Fibroblast of skin of back (primary cell): Measurements from ENCODE around the gene SEPSECS.

Source experiments
- DNase-seq: peaks from one replicate; pipeline ENCODE4 v3.0.0-alpha.2; 2013

Gene SEPSECS

DNA sequence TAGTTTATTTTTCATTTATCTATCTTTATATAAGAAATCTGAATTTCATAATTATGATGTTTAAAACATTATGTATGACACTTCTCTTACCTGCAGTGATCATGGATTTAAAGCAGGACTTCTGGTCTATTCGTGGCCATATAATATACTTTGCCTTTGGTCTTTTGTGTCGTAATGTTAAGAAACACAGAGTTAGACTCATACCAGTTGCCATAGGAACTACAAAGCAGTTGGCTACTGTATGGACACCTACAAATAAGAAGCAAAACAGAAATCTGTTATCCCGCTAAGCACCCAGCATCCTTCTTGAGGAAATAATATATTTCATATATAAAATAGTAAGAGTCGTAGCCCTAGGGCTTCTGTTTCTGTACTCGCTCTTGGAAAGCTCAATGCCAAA lies 4.3 kb downstream of the SEPSECS start:
- no peak for DNase-seq

DNA sequence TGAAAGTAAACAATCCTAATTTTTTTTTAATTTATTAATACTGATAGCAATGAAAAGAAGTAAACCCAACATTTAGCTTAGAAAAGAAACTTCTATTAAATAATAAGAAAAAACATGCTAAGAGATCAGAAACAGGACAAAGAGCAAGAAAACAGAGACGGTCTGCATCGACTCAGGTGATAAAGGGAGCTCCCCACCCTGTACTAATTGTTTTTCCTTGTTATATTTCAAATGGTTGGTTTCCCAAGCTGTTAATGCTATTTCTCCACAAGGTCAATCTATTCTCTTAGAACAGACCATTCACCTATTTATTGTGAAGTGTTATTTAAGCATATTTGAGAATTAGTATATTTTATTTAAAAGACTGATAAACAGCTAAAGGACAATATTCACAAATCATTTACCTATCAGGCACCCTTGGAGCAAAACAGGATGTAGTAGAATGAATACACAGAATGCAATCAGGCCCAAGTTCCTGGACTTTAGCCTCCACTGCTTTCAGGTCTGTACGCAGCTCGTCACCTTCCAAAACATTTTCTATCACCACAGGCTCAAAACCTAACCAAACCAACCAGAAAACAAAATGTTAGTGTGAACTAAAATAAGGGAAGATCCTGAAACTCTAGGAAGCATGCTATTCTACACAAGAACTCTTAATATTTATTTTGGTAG lies 5.5 kb downstream of the SEPSECS start:
- DNase-seq: no peak

DNA sequence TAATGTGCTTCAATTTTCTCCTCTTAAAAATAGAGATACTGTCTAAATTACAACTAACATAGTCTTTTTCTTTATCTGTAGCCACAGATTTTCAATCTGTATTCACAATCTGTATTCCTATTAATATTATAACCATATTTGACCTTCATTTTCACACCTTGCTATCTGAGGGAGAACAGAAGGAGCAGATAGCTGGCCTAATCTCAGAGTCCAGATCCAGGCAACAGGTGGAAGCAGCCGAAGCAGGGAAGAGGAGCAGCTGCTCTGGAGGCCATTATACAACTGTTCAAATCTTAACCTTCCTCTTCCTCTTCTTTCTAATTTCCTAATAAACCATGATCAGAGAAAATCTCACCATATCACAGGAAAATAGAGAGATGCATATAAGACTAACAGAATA lies 14.2 kb downstream of the SEPSECS start:
- DNase-seq: no peak

DNA sequence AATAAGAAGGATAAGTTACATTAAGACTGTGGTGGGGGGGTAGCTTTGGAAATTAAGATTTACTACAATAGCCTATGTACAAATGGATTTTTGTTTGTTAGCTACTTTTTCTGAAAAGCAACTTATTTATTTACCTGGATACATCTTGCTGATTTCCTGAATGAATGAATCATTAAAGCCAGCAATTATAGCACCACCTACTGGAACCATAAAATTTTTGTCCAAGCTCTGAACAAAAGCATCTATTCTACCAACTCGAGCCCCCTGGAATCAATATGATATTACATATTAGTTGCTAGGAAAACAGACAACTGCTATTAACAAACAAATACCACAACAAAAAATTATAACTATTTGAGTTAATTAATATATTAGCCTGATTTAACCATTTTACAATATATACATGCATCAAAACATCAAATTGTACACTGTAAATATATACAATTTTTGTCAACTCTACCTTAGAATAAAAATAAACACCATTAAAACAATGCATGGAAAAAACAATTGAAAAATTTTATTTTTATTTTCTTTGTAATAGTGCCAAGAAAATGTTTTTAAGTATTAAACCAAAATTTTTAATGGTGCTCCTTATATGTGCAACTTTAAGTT lies 15.3 kb downstream of the SEPSECS start:
- DNase-seq: peak; percentile 13

DNA sequence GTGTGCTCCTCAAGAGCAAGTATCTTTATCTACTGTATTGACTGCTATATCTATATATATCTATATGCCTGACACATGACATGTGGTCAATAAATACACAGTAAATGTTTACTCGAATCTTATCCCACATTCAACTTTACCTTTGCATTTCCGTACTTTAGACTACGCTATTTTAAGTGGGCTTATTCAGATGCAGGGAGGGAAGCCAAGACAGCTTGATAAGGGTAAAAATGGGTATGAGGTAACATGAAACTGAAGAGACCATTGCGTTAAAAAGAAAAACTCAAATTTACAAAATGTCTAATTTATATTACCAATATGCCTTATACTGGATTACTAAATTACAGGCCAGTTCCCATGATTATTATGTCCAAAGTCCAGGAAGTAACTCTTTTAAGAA lies 17.8 kb downstream of the SEPSECS start:
- no peak for DNase-seq

DNA sequence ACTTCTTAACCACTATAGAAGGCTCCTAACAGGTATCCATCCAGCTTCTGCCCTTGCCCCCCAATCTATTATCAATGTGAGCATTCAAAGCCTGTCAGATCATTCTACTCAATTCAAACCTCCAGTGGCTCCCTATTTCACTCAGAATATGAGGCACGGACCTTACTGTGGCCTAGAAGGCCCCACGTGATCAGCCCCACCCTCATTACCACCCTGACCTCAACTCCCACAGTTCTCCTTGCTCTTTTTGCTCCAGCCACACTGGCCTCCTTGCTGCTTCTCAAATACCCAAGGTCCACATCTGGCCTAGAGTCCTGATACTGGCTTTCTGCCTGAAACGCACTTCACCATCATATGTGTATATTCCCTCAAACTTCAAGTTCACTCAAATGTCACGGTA lies 18.7 kb downstream of the SEPSECS start:
- no peak for DNase-seq

DNA sequence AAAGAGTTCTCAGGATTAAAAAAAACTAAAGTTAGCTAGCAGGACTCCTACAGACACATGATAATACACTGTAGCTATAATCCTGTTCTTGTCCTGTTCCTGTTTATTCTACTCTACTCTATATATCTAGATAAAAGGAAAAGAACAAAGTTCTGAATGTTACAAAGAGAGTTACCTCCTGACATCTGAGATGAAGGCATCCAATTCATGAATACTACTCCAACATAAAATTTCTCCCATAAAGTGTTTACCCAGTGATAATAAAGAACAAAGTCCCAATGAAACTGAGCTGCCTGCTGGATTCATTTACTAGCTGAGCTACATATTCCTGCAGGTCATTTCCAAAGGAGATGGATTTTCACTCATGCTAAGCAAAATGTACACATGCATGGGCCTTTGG lies 27.1 kb downstream of the SEPSECS start:
- no peak for DNase-seq

DNA sequence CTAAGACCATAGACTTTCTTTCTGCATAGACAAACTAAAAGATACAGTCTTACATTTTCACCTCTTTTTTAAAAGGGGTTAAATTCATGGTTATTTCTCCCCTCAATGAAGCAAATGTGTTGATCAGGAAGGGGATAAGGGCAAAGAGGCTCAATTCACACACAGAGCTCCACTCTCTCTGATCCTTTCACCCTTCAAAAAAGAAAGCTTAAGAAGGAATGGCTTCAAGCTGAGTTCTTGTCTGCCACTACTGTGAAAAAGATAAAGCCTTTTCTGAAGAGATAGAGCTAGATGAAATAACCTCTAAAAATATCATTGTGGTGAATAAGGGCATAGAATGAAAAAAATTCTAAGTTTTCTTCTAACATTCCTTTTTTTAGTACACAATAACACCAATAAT lies 28.3 kb downstream of the SEPSECS start:
- no peak for DNase-seq

DNA sequence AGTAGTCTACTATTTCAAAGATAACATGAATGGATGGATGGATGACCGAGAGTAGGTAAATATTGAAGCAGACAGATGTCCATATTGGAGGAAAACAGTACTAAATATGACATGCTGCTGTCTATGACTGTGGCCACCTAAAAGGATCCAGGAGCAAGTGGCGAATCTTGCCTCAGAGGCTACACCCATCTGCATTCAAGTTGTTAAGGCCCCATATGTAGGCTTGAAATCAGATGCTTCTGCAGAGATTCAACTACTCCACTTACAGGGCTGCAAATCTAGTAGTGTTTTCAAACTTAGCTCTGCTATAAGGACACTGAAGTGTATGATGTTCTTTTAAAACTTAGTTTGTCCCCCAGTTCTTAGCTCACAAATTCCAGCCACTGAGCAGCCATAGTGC lies 28.9 kb downstream of the SEPSECS start:
- DNase-seq: no peak

DNA sequence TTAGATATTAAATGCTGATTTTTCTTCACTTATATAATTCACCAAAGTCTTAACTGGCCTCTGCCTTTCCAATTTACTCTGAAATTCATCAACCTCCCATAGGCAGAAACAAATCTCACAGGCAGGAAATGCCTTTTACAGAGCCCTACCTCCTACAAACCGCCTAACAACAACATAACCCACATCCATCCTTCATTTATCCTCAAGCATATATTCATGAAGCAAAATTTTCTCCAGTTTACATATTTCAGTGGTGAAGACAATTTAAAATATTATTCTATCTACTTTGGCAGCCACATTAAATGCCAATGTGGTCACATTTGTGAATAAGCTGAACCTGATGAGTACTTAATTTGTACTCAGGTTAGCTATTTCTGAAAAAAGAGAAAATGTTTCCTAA lies 30.3 kb downstream of the SEPSECS start:
- peak; percentile 53 for DNase-seq

DNA sequence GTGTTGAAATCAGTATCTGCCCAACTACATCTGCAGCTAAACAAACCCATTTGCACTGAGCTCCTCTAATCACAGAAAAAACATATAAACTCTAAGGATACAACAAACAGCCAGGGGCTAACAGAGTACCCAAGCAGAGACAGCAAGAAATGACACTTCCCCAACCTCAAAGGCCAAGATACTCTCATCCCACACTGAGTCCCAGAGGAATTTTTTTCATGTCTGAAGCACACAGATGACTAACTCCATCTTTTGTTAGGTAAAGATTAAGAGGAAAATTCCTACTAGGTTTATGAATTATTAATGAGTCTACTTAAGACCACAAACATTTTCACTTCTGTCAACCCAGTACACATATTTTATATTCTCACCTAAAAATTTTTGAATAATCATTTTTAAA lies 31.6 kb downstream of the SEPSECS start:
- peak; percentile 15 for DNase-seq

DNA sequence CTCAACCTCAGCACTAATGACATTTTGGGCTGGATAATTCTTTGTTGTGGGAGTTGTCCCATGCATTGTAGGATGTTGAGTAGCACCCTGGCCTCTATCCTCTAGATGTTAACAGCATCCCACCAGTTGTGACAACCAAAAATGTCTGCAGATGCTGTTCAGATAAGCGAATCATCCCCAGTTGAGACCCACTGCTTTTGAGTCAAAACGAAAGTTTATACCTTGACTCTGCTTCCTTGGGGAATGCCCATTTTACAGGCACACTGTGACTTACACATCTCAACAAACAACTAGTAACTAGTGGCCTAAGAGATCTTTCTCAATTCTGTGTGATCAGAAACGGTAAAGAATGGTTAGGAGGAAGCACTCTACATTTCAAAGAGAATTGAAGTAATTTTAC lies 37.0 kb downstream of the SEPSECS start:
- no peak for DNase-seq

DNA sequence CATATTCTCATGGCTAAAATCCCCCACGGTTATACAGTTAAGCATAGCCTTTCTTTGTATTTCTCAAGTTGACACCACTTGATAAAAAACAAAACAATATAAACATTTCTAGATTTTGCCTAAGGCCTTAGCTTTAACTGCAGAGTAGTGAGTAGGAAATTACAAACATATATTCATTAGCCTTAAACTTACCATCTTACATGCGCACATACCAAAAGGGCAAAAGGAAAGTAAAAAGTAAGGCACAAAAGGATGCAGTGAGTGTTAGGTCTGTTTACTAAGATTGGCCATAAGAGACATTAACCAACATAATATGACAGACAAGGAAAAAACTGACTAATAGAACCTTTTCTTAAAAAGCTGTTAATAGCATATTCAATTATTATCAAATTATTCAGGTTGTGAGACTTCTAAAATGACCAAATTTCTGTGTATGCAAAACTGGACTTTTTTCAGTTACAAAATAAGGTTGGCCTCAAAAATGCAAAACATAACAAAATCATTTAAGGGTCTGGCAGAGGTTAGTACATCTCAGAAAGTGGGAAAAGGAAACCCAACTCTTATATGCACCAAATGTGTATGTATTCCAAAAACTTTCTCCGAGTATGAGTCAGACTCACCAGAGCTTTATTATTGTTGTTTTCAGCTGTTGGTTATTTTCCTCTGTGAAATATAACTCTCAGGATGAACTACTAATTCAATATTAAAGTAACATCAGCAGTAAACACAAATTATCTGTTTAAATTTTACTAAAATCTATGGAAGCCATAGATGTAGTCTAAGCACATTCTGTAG lies 39.9 kb downstream of the SEPSECS start:
- DNase-seq: no peak

DNA sequence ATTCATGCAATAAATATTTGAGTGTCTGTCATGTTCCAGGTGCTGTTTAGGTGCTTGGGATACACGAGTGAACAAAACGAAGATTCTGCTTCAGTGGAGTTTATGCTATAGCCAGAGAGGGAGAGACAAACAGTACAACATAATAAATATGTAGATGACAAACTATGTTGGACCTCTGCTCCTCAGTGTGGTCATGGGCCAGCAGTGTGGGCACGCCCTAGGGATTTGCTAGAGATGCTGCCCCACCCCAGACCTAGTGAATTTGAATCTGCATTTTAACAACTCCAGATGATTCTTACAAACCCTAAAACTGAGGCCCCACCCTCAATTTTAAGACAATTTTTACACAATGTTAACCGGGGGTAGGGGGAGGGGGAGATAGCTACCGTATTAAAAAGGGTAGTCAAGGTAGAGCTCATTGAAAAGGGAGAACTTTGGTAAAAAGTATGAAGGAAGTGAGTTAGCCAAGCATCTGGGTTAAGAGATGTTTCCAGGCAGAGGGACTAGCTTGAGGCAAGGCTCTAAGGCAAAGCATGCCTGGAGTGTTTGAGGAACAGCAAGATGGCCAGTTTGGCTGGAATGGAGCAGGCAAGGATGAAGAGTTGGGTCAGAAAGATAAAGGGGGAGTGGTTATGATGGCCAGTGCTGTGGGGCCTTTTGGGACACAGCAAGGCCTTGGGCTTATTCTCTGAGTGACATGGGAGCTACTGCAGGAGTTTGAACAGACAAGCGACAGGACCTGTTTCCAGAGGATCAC lies 42.4 kb downstream of the SEPSECS start:
- no peak for DNase-seq

DNA sequence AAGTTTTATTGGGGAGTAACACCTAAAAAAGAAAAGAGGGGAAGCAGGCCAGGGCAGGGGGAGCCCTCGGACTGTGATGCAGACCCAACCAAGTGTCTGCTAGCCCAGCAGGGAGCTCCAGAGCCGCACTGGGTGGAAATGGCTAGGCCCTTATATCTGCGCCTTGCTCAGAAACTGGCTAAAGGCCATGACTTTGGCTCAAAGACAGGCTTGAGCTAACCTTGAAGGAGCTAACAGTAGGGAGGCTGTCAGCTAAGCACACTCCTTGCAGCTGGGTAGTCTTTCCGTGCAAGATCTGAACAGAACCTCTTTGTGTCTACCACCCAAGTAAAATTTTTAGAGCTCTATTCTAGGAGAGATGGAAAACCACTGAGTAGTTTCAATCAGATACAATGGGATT lies 43.0 kb downstream of the SEPSECS start:
- DNase-seq: no peak

DNA sequence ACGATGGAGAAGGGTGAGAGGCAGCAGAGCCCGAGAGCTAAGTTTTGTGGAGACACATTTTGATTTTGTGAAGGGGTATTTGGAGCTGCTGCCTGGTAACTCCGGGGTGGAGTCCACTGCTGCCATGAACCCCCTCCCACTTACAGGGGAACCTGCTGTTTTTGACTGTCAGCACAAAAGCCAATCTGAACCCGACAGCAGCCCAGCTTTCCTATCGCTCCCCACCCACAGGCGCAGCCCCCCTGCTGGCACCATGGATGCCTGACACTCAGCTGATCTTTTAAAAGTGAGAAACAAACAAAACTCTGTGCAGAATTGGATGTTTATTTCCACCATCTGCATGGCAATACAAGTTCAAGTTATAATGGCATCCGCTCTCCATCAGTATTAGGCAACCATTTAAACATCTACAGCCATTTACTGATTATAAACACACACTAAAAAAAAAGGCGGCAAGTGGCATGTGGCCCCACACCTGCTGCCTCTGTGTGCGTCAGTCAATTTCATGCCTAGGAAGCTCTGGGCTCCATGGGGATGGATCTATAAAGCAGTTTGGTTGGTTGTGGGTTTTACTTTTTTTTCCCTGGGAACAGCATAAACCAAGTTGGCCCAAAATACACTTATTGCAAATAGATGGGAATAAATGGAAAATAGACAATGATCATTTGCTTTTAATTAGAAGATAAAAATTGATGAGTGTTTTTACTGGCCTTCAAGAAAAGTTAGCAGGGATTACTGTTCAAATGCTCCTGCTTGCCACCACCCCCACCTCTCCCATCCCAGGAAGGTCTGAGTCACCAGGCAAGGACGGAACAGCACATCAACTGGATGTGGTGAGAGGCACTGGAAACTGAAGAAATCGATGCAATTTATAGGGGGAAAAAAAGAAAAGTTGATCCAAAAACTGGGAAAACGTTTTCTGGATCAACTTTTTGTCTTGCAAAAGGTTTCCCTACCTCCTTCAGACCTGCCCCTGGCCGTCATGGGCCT lies 46.0 kb downstream of the SEPSECS start:
- DNase-seq: peak; percentile 61

DNA sequence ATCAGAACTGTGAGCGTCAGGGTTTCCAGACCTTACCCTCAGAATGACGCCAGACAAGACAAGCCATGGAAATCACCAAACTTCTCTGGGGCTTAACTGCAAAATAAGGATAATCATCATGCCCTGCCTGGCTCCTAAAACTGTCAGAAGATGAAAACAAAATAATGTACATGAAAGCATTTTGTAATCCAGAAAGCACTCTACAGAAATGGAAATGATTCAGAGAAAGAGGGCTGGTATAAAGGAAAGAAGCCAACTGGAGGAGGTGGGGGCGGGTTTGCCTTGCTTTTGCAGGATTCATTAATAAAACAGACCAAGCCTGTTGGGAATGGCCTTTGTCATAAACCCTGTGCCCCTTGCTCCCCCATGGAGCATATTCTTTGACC lies 47.3 kb downstream of the SEPSECS start:
- DNase-seq: no peak

DNA sequence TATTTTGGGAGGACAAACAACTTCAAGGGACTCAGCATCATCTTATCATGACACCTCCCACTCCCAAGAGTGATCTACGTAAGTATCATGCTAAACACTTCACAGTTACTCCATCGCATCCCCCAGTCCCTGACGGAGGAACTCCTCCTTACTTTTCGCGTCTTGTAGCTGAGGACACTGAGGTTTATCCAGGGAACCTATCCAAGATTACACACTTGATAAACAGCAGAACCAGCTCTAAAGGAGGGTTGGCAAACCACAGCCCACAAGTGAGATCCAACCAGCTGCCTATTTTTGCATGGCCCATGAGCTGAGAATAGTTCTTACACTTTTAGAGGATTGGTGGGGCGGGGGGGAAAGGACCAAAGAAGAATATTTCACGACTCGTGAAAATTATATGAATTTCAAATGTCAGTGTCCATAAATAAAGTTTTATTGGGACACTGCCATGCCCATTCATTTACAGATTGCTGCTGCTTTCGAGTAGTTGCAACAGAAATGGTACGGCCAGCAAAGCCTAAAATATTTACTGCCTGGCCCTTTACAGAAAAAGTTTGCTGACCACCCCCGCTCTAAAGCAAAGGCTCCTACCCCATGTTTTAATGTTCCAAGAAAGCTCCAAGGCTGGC lies 47.8 kb downstream of the SEPSECS start:
- no peak for DNase-seq

DNA sequence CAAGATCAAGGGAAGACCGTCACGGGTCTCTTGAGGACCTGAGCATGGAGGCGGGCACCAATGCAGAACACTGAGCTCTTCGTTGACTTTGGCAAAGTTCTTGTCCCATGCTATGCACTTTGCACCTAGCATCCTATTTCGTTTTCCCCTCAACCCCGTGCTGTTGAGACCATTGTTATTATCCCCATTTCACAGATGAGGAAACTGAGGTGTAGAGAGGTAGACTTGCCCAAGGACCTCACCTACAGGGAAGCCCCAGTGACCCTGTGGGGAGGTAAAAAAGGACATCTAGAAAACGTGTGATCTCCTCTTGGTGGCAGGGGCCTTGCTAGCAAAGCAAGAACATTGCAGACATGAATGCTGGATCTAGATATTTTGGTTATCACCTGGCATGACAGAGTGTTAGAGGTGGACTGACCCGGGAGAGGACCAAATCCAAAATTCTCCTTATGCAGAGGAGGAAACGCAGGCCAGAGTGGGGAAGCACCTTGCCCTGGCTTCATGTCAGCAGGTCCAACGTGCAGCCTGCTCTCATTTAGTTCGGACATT lies 48.5 kb downstream of the SEPSECS start:
- no peak for DNase-seq

DNA sequence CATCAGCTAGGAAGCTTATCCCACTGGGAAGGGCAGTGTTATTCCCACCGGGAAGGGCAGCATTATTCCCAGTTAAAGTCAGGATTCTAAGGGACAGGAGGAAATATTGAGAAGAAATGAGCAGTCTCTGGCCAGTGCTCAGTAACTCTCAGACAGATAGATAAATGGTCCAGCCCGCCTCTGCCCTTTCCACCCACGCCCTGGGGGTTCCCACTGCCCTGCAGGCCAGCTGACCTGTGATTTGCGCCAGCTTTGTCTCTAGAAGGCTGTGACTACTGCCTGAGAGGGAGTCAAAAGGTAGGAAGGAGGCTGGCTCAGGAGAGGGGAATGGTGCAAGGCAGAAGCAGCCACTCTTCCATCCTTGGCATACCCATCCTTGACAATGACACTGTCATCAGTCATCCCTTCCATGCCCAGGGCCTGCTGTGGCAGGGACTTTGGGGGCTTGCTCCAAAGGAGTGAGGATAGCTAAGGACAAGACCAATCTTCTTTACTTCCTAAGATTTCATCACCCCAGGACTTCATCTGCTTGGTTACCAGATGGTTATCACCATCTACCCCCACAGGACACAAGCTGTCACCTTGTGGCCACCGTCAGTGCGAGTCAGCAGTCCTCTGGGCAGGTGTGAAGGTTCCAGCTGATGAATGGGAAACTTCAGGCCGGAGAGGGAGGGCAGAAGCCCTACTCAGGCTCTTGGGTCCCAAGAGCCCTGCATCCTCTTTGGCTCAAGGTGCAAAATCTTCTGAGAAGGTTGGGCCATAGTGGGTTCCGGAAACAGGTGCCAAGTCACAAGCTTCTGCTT lies 49.5 kb downstream of the SEPSECS start:
- DNase-seq: no peak
